Lower lobe of right lung (tissue), 2 donors: ENCODE measurements around the gene DIMT1. TPM values are rescaled to one million over a fixed set of nuclear protein-coding genes. Genes with fewer than 3 reads are reported as not detected.

Source experiments
- ATAC-seq, 2 donors: fragments of 200-7000 bp; cut with Tn5 transposase; one replicate each; pipeline ENCODE4 v1.9.1; 2020 to 2022; ENCODE audit warnings: mild to moderate bottlenecking in 2 of 2, moderate library complexity in 2 of 2
- DNase-seq: peaks from one replicate; pipeline ENCODE4 v3.0.0-alpha.2; 2020
- H3K27ac ChIP-seq: fragments of 200-600 bp; one replicate; pipeline ENCODE4 v1.8.0; 2022
- H3K27me3 ChIP-seq: fragments of 200-600 bp; one replicate; pipeline ENCODE4 v1.8.0; 2022; ENCODE audit warnings: low read depth
- H3K36me3 ChIP-seq: fragments of 200-600 bp; one replicate; pipeline ENCODE4 v1.8.0; 2022; ENCODE audit warnings: mild to moderate bottlenecking
- H3K4me1 ChIP-seq: fragments of 200-600 bp; one replicate; pipeline ENCODE4 v1.8.0; 2022
- H3K4me3 ChIP-seq: fragments of 200-600 bp; one replicate; pipeline ENCODE4 v1.8.0; 2022; ENCODE audit warnings: mild to moderate bottlenecking
- H3K9me3 ChIP-seq: fragments of 200-600 bp; one replicate; pipeline ENCODE4 v1.8.0; 2022
- CTCF ChIP-seq: fragments of 200-600 bp; IDR thresholded peaks from one replicate; pipeline ENCODE4 v1.8.0; 2022; ENCODE audit warnings: antibody characterized with exemption, mild to moderate bottlenecking
- intact Hi-C: fragments of 100-400 bp; cut with DNase I; formaldehyde crosslinking; loops from one replicate; pipeline ENCODE4 v1.11.0; 2022
- total RNA-seq: library from RNA; stranded (reverse); fragmentation: NEBNext Ultra II Directional; extraction: Animal tissue kit (Norgen Biotek cat#: 25700); gene quantifications from one replicate; pipeline ENCODE4 v1.2.1, GENCODE V29; 2021
- donor health status: DM: no; HTN: yes; CAD: no; lungs with severe emphysema.

The DIMT1 gene
- total RNA-seq, 1 donor from 2014 or later = 19.3 TPM

- no peaks in the 10 kb centered on the region for H3K27me3 ChIP-seq
- no peaks in the 10 kb centered on the region for H3K9me3 ChIP-seq
- no peak overlapping the region for H3K27ac ChIP-seq
- intact Hi-C loops = no loop called here
- peaks cover 76% of the 10 kb centered on the region for H3K36me3 ChIP-seq
- no peak overlapping the region for H3K4me3 ChIP-seq
- no peak for ATAC-seq
- no peak for DNase-seq
- no peak for TF ChIP-seq CTCF
- H3K4me1 ChIP-seq = no peaks in the 10 kb centered on the region
Observed at GRCh38 chr5:62376064-62376463, 27.6 kb downstream of the DIMT1 start.

- no peak overlapping the region for H3K4me3 ChIP-seq
- no peaks in the 10 kb centered on the region for H3K4me1 ChIP-seq
- DNase-seq = no peak
- H3K27me3 ChIP-seq = no peaks in the 10 kb centered on the region
- no peak for ATAC-seq
- peaks cover 72% of the 10 kb centered on the region for H3K36me3 ChIP-seq
- intact Hi-C loops = no loop called here
- no peak for TF ChIP-seq CTCF
- no peak overlapping the region for H3K27ac ChIP-seq
- no peaks in the 10 kb centered on the region for H3K9me3 ChIP-seq
Observed at GRCh38 chr5:62375627-62376026, 28.1 kb downstream of the DIMT1 start.

GRCh38 chr5:62374090-62374489 is 29.6 kb downstream of the DIMT1 start:
- DNase-seq (no peak), ATAC-seq (no peak)
- Histone ChIP-seq H3K36me3 (peaks cover 56% of the 10 kb centered on the region), H3K4me1 (no peaks in the 10 kb centered on the region), H3K4me3 (no peak overlapping the region), H3K27me3 (no peaks in the 10 kb centered on the region), H3K27ac (no peak overlapping the region), H3K9me3 (no peaks in the 10 kb centered on the region)
- no peak for TF ChIP-seq CTCF
- intact Hi-C loops = no loop called here

GRCh38 chr5:62373382-62373781 is 30.3 kb downstream of the DIMT1 start:
- H3K4me3 ChIP-seq = no peak overlapping the region
- no peak for DNase-seq
- intact Hi-C loops = no loop called here
- peaks cover 51% of the 10 kb centered on the region for H3K36me3 ChIP-seq
- ATAC-seq = no peak
- H3K9me3 ChIP-seq = no peaks in the 10 kb centered on the region
- H3K4me1 ChIP-seq = no peaks in the 10 kb centered on the region
- no peak for TF ChIP-seq CTCF
- H3K27ac ChIP-seq = no peak overlapping the region
- H3K27me3 ChIP-seq = no peaks in the 10 kb centered on the region

- Histone ChIP-seq H3K36me3 (peaks cover 48% of the 10 kb centered on the region), H3K9me3 (no peaks in the 10 kb centered on the region), H3K4me3 (no peak overlapping the region), H3K27me3 (no peaks in the 10 kb centered on the region), H3K4me1 (no peaks in the 10 kb centered on the region), H3K27ac (no peak overlapping the region)
- TF ChIP-seq CTCF = no peak
- DNase-seq (no peak), ATAC-seq (no peak)
- intact Hi-C loops = no loop called here
Observed at GRCh38 chr5:62372600-62372999, 31.1 kb downstream of the DIMT1 start.

- Histone ChIP-seq H3K4me3 (no peak overlapping the region), H3K27me3 (no peaks in the 10 kb centered on the region), H3K36me3 (peaks cover 48% of the 10 kb centered on the region), H3K4me1 (no peaks in the 10 kb centered on the region), H3K27ac (no peak overlapping the region), H3K9me3 (no peaks in the 10 kb centered on the region)
- intact Hi-C loops = no loop called here
- TF ChIP-seq CTCF = no peak
- no peak for DNase-seq
- ATAC-seq = no peak
Observed at GRCh38 chr5:62371409-62371808, 32.3 kb downstream of the DIMT1 start.
